ENCODE results near the gene ETV6. TPM values are rescaled to one million over a fixed set of nuclear protein-coding genes. Genes with fewer than 3 reads are reported as not detected.

Gene ETV6
- total and polyA plus RNA-seq, 2 of the 8 experiments (the other 6 are each of a cell fraction or from before 2014, with no cell fraction given) = 5.5 to 23.9 TPM

DNA sequence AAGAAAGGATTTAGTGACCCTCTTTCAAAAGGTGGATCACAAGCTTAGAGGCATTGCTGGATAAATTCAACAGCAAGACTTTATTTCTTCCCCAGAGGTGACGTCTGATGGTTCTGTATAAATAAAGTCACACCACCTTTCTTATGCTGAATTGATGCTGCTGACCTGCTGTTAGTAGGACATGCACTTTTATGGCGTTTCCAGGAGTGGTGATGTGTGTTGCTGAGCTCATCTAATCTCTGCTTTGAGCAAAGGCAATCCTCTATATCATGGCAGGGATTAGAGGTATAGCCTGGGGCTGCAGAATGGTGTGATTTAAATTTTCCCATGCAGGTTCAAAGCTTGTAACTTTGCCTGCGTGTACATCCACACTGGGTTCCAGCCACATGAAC, 94.9 kb downstream of the ETV6 start:
- no peak overlapping the region; a peak in 1 of 7 replicates for H3K9ac ChIP-seq (replicated peaks in 1 of 4; ENCODE audit: extremely low read depth in 1 of 4, low read depth in 3 of 4, low read length in 3 of 4)
- no peaks in the 10 kb centered on the region for H4K20me1 ChIP-seq (replicated peaks in 1 of 2; ENCODE audit: control insufficient read depth in 1 of 2, insufficient read depth in 2 of 2, low read length in 2 of 2)
- H4K5ac ChIP-seq (ENCODE audit: insufficient read length, low read depth, low read length) = no peak overlapping the region
- no peak overlapping the region for H3K23ac ChIP-seq (ENCODE audit: insufficient read length)
- H4K8ac ChIP-seq (ENCODE audit: extremely low read depth, insufficient read depth, low read length) = no peak overlapping the region
- FAIRE-seq (peak; percentile 19), DNase-seq (ENCODE audit: low read depth in 1 of 2, low spot score in 2 of 2) (no peak)
- peak; percentile 22; the same call in 1 of the 2 replicates for TF ChIP-seq POLR2AphosphoS5 (IDR thresholded peaks at IDR 0.05; ENCODE audit: low read depth, low read length)
- no peak for TF ChIP-seq JUN (IDR thresholded peaks at IDR 0.05; ENCODE audit: low read depth, low read length)
- no peak for TF ChIP-seq CBX8 (IDR thresholded peaks at IDR 0.05; ENCODE audit: borderline replicate concordance, low read depth, low read length)
- no peak for TF ChIP-seq SIX5 (IDR thresholded peaks at IDR 0.05; ENCODE audit: low read depth, low read length)
- peak; percentile 71 for TF ChIP-seq TAF7 (optimal IDR thresholded peaks at IDR 0.05; ENCODE audit: borderline replicate concordance, low read depth, low read length)
- TF ChIP-seq ASH2L (IDR thresholded peaks at IDR 0.05; ENCODE audit: low read length) = no peak
- TF ChIP-seq POLR2A (IDR thresholded peaks at IDR 0.05; ENCODE audit: control extremely low read depth in 1 of 2, low read depth in 2 of 2, low read length in 2 of 2) = peak in 1 of 2 experiments; percentile 38; a peak in 2 of 3 replicates
- no peak for TF ChIP-seq ZNF274 (IDR thresholded peaks at IDR 0.05; ENCODE audit: borderline replicate concordance, extremely low read depth, low read length)
- H3K36me3 ChIP-seq (ENCODE audit: control insufficient read depth in 2 of 4, insufficient read depth in 4 of 4, low read length in 3 of 4) = no peaks in the 10 kb centered on the region
- 67% methylated on average over 3 of the region's 3 CpGs; no CpG with 5 or more reads in 1 of the 2 experiments for WGBS, 2 experiments (ENCODE audit: extremely low coverage in 1 of 2, insufficient coverage in 1 of 2, insufficient read length in 1 of 2, insufficient replicate concordance in 2 of 2, low coverage in 1 of 2, low lambda C conversion rate in 2 of 2, missing lambda C conversion rate in 1 of 2)
- 0 out of 2 replicates have a peak overlapping the region, but pooled peaks have one; percentile 3 for H3K18ac ChIP-seq (ENCODE audit: extremely low read depth, low read length)
- no peak overlapping the region for H3K4ac ChIP-seq (replicated peaks; ENCODE audit: insufficient read length, low read depth, low read length)
- ChIA-PET POLR2A (ENCODE audit: partially characterized antibody) (interaction anchor here (0.8 to 2.1 kb wide), 8 partner anchors 9 to 135 kb away, joined by 3 to 7 read pairs (median 3); no protein-coding TSS in a partner anchor), CTCF (ENCODE audit: partially characterized antibody) (interaction anchor here (0.7 to 3.6 kb wide), 10 partner anchors 10 to 292 kb away, joined by 3 to 22 read pairs (median 4); no protein-coding TSS in a partner anchor)
- no peak overlapping the region for H2AFZ ChIP-seq (ENCODE audit: low read length)
- H2BK120ac ChIP-seq (replicated peaks; ENCODE audit: low read depth, low read length) = no peak overlapping the region
- no peaks in the 10 kb centered on the region; the same call in 1 of the 2 replicates for H3K23me2 ChIP-seq (ENCODE audit: low read depth, low read length)
- no peak overlapping the region for H3K56ac ChIP-seq (replicated peaks; ENCODE audit: insufficient read length, low read depth, low read length)
- H3K79me1 ChIP-seq (ENCODE audit: low read depth, low read length) = peaks cover 1% of the 10 kb centered on the region; the same call in 1 of the 2 replicates
- H3K4me3 ChIP-seq (ENCODE audit: extremely low read depth in 1 of 4, insufficient read depth in 2 of 4, low read depth in 3 of 4, low read length in 4 of 4) = no peak overlapping the region
- H3K27ac ChIP-seq (ENCODE audit: low read depth, low read length) = no peak overlapping the region
- H3K79me2 ChIP-seq (ENCODE audit: control insufficient read depth in 1 of 2, insufficient read depth in 2 of 2, low read length in 2 of 2) = peaks cover 0 to 16% of the 10 kb centered on the region in 2 experiments; a peak in 3 of 4 replicates
- no peak overlapping the region for H3K14ac ChIP-seq (ENCODE audit: insufficient read length)
- H3K4me1 ChIP-seq (replicated peaks in 1 of 4; ENCODE audit: control insufficient read depth in 3 of 4, insufficient read depth in 4 of 4, low read length in 3 of 4) = peaks cover 12 to 26% (median 15%) of the 10 kb centered on the region in 4 experiments; a peak in 5 of 7 replicates
- no peak overlapping the region for H2BK12ac ChIP-seq (ENCODE audit: low read depth, low read length)
- no peaks in the 10 kb centered on the region for H3K9me3 ChIP-seq (ENCODE audit: insufficient read depth in 2 of 2, low read depth in 1 of 2, low read length in 1 of 2)
- H3K4me2 ChIP-seq (ENCODE audit: insufficient read depth in 1 of 2, low read depth in 2 of 2, low read length in 2 of 2) = peak overlapping the region; percentile 36 to 57; a peak in 2 of 4 replicates
- no peak overlapping the region for H2BK5ac ChIP-seq (ENCODE audit: low read depth, low read length)
- no peak overlapping the region for H4K91ac ChIP-seq (replicated peaks; ENCODE audit: insufficient read length, low read length)
- peak overlapping the region; percentile 62; the same call in 1 of the 2 replicates for H2BK20ac ChIP-seq (ENCODE audit: low read length)
- H3K27me3 ChIP-seq (replicated peaks in 1 of 4; ENCODE audit: control insufficient read depth in 3 of 4, extremely low read depth in 1 of 4, insufficient read depth in 3 of 4, low read length in 3 of 4) = no peaks in the 10 kb centered on the region
- no peak overlapping the region for H2BK15ac ChIP-seq (ENCODE audit: low read length)
- no peak overlapping the region for H2AK5ac ChIP-seq (ENCODE audit: low read depth, low read length)

Data from H1 (cell line).